HG02763 (cell line): Measurements from ENCODE around the gene CAMKK2.
A peak's percentile ranks its signal among the peaks of the same experiment; 100 is the strongest.
"Not testable (repeated sequence)": the region's sequence is repeated elsewhere in the genome, so short reads cannot be mapped to it uniquely, and the experiment has no call there.

ENCODE experiments used
- ATAC-seq: cut with Tn5 transposase; IDR thresholded peaks from one replicate; pipeline ENCODE4 v1.9.1; 2021; ENCODE audit warnings: mild to moderate bottlenecking, moderate library complexity; ENCODE audit not compliant: unreplicated experiment

The CAMKK2 gene

DNA sequence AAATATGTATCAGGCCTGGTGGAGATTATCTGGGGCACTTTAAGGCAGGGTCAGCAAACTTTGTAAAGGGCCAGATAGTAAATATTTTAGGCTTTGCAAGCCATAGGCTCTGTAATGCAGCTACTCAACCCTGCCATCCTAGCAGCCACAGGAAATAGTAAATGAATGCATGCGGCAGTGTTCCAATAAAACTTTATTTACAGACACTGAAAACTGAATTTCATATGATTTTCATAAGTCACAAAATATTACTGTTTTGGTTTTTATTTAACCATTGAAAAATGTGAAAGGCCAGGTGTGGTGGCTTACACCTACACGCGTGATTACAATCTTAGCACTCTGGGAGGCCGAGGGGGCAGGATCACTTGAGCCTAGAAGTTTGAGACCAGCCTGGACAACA is 3.2 kb upstream of the CAMKK2 start:
- ATAC-seq = no peak

DNA sequence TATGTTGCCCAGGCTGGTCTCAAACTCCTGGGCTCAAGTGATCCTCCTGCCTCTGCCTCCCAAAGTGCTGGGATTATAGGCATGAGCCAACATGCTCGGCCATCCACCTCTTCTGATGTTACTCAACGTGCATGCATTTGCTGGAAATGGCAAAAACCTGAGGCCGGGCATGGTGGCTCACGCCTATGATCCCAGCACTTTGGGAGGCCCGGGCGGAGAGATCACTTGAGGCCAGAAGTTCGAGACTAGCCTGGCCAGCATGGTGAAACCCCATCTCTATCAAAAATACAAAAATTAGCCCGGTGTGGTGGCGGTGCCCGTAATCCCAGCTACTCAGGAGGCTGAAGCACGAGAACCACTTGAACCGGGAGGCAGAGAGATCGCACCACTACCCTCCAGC is 1.9 kb upstream of the CAMKK2 start:
- not testable (repeated sequence) for ATAC-seq

DNA sequence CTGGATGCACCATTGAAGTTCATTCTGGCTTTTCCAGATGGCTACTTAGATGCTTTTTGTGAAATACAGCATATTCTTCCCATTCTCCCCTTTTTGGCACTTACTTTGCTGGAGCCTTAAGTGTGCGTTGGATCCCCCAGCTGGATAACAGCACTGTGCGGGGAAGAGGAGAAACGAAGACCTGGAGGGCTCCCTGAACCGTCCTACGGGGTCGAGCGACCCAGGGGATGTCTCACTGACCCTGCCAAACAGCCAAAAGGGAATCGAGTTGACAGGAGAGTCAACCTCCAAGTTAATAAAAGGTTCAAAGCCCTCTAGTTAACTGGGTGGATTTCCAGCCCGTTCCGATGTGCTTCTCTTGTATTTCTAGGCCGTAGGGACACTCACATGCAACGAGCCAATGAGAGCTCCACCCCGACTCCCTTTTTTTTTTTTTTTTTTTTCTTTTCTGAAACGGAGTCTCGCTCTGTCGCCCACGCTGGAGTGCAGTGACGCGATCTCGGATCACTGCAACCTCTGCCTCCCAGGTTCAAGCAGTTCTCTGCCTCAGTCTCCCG is 1.0 kb upstream of the CAMKK2 start:
- ATAC-seq = no peak

DNA sequence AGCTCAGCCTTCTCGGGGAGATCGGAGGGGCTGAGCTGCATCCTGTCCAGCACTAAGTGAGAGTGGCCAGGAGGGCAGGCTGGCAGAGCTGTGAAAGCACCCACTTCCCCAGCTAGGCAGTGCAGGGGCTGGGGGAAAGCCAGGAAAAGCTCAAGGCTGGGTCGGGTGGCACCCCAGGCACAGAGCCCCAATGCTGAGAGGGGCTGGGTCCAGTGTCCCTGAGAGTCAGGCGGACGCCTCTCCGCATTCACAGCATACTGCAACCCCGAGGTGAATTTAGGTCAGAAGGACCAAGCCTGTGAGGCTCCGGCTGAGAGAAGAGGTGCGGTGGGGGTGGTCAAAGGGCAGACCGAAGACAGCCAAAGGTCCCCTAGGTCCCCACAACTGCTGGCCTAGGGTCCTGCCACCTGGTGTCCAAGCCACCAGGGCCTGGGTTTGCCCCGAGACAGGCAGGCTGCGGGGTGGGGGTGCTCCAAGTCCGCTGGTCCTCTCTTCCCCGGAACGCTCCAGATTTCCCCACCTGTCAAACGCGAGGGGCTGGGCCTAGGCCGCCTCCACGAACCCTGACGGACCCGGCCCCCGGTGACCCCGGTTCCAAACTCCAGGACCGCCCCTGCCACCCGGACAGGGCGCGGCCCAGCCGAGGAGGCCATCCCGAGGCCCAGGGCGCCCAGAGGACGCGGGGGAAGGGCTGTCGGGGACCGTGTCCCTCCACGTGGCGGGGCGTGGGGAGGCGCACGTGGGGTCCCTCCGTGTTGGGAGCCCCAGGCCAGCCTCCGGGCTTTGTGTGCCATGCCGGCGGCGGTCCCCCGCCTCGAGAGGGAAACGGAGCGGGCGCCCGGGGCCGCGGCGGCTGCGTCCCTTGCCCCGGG is 527 bp downstream of the CAMKK2 start:
- ATAC-seq = peak; percentile 14

DNA sequence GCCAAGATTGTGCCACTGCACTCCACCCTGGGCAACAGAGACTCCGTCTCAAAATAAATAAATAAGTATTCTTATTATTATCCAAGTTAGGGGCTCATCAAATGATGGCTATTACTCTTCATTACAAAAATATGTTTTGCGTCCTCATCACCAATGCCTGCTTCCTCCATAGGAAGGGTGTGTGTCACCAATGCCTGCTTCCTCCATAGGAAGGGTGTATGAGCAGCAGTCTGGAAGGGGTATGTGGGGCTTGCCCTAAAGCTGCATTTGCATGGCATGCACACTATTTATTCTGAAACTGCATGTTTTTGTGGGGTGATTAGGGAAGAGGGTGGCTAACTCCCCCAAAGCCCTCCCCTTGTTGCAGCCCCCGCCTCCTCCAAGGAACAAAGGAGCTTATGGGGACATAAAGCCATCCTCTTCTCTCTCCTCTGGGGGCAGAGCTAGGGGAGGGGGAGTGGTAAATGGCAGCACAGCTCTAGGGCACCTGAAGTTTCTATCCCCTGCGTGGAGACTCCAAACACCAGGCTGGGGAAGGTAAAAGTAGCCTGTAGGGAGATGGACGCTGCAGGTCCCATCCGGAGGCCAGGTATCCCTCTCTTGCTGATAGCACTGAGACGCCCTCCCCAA is 1.3 kb downstream of the CAMKK2 start:
- no peak for ATAC-seq

DNA sequence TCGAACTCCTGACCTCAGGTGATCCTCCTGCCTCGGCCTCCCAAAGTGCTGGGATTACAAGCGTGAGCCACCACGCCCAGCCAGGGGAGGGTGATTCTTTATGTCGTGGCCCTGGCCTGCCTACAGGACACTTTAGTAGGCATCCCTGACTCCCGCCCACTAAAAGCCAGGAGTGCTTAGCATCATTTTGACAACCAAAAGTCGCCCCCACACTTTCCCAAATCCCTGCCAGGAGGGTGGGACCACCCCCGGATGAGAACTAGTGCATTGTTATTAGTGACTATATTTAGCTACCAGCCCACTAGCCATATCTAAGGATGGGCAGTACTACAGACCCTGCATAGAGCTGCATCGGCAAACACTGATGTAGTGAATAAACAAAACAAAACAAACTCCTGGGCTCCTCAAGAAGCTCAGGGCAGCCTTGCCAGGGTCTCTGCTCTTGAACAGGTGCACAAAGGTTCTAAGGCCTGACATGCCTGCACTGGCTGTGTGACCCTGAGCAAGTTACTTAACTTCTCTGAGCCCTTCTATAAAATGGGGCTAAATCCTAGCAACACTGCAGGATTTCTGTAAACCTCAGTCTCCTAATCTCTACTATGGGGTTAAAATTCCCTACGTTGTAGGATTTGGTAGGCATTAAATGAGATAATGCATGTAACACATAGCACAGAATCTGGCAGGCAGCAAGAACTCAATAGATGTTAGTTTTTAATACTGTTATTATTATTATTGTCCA is 2.2 kb downstream of the CAMKK2 start:
- no peak for ATAC-seq

DNA sequence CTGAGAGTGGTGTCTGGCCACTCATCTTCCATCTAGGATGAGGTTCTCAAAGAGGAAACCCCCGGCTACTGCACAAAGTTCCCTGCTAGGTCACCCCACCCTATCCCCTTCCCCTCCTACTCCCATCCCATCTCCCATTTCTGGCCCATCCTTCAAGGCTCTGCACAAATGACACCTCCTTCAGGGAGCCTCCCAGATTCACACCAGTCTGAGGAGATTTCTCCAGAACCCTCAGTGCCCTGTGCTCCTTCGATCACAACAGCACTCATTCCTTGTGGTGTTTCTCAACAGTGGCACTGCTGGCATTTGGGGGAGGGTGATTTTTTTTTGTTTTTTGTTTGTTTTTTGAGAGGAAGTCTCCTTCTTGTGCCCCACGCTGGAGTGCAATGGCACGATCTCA is 2.9 kb downstream of the CAMKK2 start:
- no peak for ATAC-seq

DNA sequence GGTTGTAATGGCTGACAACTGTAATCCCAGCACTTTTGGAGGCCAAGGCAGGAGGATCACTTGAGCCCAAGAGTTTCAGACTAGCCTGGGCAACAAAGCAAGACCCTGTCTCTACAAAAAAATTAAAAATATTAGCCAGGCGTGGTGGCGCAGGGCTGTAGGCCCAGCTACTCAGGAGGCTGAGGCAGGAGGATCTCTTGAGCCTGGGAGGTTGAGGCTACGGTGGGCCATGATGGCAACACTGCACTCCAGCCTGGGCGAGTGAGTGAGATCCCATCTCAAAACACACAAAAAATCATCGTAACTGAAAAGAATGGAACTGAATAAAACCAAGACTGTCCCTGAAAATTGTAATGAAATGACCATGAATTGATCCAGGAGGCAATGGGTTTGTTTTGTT is 6.1 kb downstream of the CAMKK2 start:
- ATAC-seq = no peak

DNA sequence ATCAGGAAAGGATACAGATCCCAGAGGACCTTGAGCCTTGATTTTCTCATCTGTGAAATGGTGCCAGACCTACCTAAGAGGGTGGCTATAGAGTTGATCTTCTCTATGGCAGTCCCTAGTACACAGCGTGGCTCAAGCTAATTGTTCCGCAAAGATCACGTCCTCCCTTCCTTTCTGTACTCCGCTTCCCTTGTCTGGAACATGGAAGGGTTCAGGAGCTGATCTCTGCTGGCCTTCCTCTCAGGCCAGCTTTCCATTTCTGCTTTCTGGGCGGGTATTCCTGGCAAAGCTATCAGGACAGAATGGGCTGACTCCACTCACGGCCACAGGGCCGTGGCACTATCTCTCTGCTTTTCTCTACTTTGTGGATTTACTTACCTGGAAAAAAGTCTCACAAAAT is 6.5 kb downstream of the CAMKK2 start:
- no peak for ATAC-seq

DNA sequence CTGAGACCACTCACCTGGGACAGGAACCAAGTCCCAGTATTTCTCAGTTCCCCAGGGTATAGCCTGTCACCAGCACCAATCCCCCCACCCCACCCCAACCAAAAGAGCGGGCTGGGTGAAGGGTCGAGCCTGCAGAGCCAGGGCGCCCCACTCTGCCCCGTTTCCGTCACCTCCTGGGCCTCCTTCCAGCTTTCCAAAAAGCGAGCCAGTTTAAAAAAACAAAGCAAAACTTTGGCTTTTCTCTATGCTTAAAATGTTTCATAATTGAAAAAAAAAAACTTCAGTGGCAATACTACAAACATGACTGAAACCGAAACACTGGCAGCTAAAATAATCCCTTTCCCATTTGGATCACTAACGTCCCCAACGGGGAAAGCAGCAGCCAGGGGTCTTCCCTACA is 7.5 kb downstream of the CAMKK2 start:
- ATAC-seq = no peak

DNA sequence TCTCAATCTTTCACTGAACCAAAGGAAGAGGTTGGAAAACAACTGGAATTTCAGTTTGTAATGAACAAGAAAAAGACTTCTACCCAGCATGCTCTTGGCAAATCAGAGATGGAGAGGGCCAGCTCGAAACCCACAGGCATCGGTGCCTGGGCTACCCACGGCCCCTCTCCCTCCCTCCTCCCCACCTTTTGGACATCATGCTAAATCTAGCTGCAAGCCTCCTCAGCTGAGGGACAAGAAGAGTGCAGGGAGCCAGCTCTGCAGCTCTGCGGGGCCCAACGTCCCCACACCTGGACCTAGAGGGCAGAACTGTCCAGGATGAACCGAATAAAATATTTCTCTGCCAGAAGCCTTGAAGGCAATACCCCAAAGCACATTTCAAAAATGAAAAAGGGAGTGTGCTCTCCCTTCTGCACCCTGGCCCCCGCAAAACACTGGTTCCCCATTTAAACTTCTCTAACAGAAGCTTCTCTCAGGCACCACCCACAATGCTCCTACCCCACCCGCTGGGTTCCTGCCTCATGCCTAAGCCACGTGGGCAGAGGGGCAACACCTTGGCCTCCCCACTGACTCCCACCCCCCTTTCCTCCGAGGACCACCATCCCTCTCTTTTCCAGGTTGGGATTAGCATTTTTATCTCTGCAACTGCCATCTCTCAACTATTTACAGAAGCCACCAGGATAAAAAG is 8.2 kb downstream of the CAMKK2 start:
- no peak for ATAC-seq

DNA sequence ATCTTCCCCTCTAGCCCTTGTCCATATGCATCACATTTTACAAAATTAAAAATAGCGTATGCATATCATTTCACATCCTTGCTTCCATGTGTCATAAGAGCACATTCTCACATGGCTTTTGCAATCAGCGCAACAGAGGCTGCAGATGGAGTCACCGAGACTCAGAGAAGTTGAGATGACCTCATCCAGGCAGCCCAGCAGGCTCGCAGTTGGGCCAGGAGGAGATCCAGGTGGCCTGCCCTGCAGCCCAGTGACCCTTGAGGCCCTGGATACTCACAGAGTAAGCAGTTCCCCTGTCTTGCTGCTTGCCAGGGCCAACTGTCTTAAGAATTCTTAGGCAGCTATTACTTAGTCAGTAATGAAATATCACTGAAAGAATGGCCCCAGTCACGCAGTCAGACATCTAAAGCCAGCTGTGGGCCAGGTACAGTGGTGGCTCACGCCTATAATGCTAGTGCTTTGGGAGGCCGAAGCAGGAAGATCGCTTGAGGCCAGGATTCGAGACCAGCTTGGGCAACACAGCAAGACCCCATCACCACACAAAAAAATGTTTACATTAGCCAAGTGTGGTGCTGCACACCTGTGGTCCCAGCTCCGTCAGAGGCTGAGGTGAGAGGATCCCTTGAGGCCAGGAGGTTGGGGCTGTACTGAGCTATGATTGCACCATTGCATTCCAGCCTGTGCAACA is 9.1 kb downstream of the CAMKK2 start:
- ATAC-seq = no peak

DNA sequence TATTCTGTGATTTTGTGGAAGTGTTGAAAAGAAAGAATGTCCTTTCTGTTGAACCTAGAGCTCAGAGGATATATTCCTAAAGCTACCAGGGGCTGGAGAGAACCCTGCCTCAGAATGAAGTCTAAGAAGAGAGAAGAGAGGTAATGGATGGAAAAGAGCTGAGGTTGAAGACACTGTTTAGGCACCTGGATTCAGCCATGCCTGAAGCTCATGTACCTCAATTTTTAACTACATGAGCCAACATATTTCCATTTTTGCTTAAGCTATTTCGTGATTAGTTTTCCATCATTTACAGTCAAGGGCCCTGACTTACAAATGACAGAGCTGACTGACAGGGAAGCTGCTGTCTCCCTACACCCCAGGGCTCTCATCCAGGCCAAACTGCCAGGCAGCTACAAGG is 10.7 kb downstream of the CAMKK2 start:
- ATAC-seq = no peak

DNA sequence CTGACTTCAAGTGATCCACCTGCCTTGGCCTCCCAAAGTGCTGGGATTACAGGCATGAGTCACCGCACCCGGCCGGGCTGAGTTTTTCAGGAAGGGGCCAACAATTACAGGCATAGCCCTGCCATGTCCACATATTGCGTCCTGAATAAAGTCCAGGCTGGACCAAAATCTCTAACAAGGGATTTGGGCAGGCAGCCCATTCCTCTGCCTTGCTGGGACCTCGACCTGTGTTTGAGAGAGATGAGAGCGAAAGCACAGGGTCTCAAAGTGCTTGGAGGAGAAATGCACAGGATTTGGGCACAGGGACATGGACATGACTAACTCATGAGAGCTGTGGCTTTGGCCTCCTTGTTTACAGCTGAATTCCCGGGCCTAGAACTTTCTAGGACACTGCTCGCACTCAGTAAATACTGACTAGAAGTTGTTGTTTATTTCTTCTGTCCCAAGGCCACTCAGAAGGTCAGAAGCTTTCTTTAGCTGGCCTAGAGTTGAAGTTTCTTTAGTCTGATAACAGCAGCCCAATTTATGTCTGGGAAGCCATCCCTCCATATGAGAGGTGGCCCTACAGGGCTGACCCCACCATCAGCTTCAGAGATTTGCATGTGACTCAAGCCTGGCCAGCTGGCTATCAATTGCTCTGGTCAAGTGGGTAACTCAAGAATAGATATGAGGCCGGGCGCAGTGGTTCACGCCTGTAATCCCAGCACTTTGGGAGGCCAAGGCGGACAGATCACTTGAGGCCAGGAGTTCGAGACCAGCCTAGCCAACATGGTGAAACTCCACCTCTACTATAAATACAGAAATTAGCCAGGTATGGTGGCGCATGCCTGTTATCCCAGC is 11.7 kb downstream of the CAMKK2 start:
- no peak for ATAC-seq

DNA sequence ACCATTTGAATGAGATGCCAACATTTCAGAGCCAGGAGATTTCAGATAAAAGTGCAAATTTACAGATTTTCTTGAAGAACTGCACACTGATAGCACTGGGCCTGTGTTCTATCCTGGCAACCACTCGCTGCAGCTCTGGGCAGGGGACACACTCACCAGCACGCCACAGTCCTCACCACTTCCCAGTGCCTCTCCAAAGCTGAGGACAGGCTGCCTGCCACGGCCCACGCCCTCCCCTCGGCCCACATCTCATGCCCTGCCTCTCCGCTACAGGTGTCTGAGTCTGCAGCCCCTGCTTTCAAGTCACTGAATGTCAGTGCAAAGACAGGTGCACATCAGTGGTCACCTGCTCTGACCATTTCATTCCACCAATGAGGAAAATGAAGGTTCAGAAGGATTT is 12.7 kb downstream of the CAMKK2 start:
- no peak for ATAC-seq

DNA sequence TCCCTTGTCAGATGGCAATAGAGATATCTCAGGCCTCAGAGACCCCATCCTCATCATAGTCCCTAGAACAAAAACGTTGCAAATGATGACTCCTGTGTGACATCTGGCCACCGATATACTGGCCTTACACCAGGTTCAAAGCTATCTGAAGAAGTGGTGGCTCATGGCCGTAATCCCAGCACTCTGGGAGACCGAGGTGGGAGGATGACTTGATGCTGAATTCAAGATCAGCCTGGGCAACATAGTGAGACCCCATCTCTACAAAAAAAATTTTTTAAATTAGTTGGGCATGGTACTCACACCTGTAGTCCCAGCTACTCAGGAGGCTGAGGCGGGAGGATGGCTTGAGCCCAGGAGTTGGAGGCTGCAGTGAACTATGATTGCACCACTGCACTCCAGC is 13.1 kb downstream of the CAMKK2 start:
- no peak for ATAC-seq

DNA sequence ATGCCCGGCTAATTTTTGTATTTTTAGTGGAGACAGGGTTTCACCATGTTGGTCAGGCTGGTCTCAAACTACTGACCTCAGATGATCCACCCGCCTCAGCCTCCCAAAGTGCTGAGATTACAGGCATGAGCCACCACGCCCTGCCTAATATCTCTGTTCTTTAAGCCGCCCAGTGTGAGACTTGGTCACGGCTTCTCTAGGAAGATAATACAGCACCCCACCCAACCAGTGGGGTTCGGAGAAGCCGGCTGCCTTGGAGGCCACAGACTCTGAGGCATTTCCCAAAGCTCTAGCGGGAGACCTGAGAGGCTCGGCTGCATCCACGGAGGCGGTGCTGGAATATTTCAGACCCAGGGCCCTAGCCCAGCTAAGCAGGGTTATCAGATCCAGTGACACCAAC is 13.6 kb downstream of the CAMKK2 start:
- not testable (repeated sequence) for ATAC-seq

DNA sequence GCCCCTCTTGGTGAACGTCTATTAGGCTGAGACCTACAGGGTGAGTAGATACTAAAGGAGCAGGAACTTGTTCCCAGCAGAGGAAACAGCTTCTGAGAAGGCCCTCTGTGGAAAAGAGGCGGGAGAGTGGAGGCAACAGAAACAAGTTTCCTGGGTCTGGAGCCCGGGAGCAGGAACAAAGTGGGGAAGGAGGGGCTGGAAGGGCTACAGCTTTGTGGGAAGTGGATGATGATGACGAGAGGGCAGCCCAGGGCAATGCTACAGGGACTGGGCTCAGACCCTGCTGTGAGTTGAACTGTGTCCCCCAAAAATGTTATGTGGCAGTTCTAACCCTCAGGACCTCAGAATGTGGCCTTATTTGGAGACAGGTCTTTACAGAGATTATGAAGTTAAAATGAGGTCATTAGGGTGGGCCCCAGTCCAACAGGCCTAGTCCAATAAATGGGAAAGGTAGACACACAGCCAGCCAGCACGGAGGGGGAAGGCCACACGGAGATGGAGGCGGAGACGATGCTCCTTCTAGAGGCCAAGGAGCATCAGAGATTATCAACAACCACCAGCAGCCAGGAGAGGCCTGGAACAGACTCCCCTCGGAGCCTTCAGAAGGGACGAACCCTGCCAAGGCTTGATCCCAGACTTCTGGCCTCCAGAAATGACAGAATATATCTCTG is 14.3 kb downstream of the CAMKK2 start:
- ATAC-seq = no peak

DNA sequence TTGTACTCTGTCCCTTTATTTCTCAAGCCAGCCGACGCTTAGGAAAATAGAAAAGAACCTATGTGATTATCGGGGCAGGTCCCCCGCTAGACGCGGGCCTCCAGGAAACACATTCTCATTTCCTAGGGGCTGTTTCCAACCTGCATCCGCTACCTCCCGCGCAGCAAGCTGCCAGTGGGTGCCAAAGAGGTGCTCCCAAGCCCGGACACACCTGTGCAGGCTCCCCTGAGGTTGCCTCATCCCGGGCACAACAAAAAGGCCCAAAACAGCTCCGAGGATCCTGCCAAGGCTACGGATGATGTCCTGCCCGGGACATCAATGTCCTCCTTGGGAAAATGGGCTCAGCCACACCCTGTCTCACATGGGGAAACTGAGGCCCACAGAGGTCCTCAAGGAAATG is 15.4 kb downstream of the CAMKK2 start:
- not testable (repeated sequence) for ATAC-seq
